Panc1 (cell line): ENCODE data around the gene UPB1. TPM values are rescaled to one million over a fixed set of nuclear protein-coding genes. Genes with fewer than 3 reads are reported as not detected.

Experiments
- ATAC-seq: fragments of 200-7000 bp; cut with Tn5 transposase; 2 replicates; pipeline ENCODE4 v1.9.1; 2020; ENCODE audit warnings: mild to moderate bottlenecking, moderate library complexity
- BruUV-seq: library from RNA; stranded (reverse); fragments of 400-500 nt; replicated peaks from 2 replicates; lab custom pipeline; 2021; lab: Mats Ljungman, UMichigan
- CTCF ChIA-PET: fragments of 300-600 bp; sonication (Branson Sonifier 250); formaldehyde crosslinking; loops from one replicate; lab custom pipeline; 2022; ENCODE audit warnings: antibody characterized with exemption; lab: Charles Lee
- POLR2A ChIA-PET: fragments of 300-600 bp; sonication (Branson Sonifier 250); formaldehyde crosslinking; loops from one replicate; lab custom pipeline; 2022; ENCODE audit warnings: antibody characterized with exemption; lab: Charles Lee
- DNase-seq: peaks from one replicate; pipeline ENCODE4 v3.0.0-alpha.2; 2010; ENCODE audit warnings: low read depth, low spot score
- H3K27ac ChIP-seq: 2 replicates; pipeline ENCODE4 v1.5.1; 2011; ENCODE audit warnings: mild to moderate bottlenecking, low read length, inconsistent platforms
- H3K27me3 ChIP-seq: fragments of 200-500 bp; sonication (Bioruptor generic); 2 replicates; pipeline ENCODE4 v1.6.0; 2014; ENCODE audit warnings: low read length, inconsistent platforms; ENCODE audit not compliant: control insufficient read depth, insufficient read depth
- H3K36me3 ChIP-seq: fragments of 200-500 bp; sonication (Bioruptor generic); 2 replicates; pipeline ENCODE4 v1.5.1; 2014; ENCODE audit warnings: inconsistent platforms, mild to moderate bottlenecking, low read length, moderate library complexity; ENCODE audit not compliant: control insufficient read depth, insufficient read depth
- H3K4me1 ChIP-seq: 2 replicates; pipeline ENCODE4 v1.5.1; 2011; ENCODE audit warnings: inconsistent platforms, mild to moderate bottlenecking, low read length, moderate library complexity; ENCODE audit not compliant: control insufficient read depth, insufficient read depth
- H3K4me3 ChIP-seq, 2 experiments: 2 replicates each; pipeline ENCODE4 v1.5.1; 2011 to 2012; ENCODE audit warnings: low read depth in 2 of 2, low read length in 2 of 2, mild to moderate bottlenecking in 2 of 2, inconsistent platforms in 1 of 2, moderate library complexity in 1 of 2
- H3K9me3 ChIP-seq: fragments of 200-500 bp; sonication (Bioruptor generic); 2 replicates; pipeline ENCODE4 v1.5.1; 2014; ENCODE audit warnings: low read depth, mild to moderate bottlenecking, inconsistent platforms, low read length, moderate library complexity; ENCODE audit not compliant: control insufficient read depth, insufficient read depth
- POLR2AphosphoS5 ChIP-seq: IDR thresholded peaks from 2 replicates; pipeline ENCODE4 v1.6.1; 2012; ENCODE audit warnings: mild to moderate bottlenecking, low read depth, low read length, moderate library complexity
- SIN3A ChIP-seq: IDR thresholded peaks from 2 replicates; pipeline ENCODE4 v1.6.1; 2012; ENCODE audit warnings: low read depth, mild to moderate bottlenecking, low read length, moderate library complexity, borderline replicate concordance; ENCODE audit not compliant: insufficient read depth
- TCF7L2 ChIP-seq: IDR thresholded peaks from 2 replicates; pipeline ENCODE4 v1.6.1; 2011; ENCODE audit warnings: mild to moderate bottlenecking, low read depth, low read length, inconsistent platforms
- in situ Hi-C: cut with HindIII; loops from 2 replicates; pipeline ENCODE4 v1.10.0; 2016; ENCODE audit warnings: low sequenced_read_pairs, low pct_unique_long_range_greater_than_20kb
- intact Hi-C: fragments of 100-400 bp; cut with micrococcal nuclease; formaldehyde crosslinking; loops from one replicate; pipeline ENCODE4 v1.10.0; 2022; ENCODE audit not compliant: unreplicated experiment
- total RNA-seq: library from RNA; stranded (reverse); gene quantifications from one replicate; pipeline ENCODE4 v1.2.1, GENCODE V29; 2021; ENCODE audit not compliant: unreplicated experiment
- TF ChIP-seq, protein P1 (sequence below), 2 experiments: IDR thresholded peaks; 2 replicates each; pipeline ENCODE4 v1.6.1; 2011 to 2012; ENCODE audit warnings: low read depth in 2 of 2, control low read depth in 1 of 2, low read length in 1 of 2, mild to moderate bottlenecking in 1 of 2, moderate library complexity in 1 of 2; ENCODE audit not compliant: insufficient read depth in 1 of 2
- TF ChIP-seq, protein P2 (sequence below): fragments of 450-650 bp; IDR thresholded peaks from 2 replicates; pipeline ENCODE4 v1.5.1; 2017; ENCODE audit warnings: mild to moderate bottlenecking

Gene UPB1
- total RNA-seq, 1 experiment from 2014 or later = 0.10 TPM

- Histone ChIP-seq H3K27ac (no peak overlapping the region), H3K27me3 (no peaks in the 10 kb centered on the region), H3K4me1 (peaks cover 8% of the 10 kb centered on the region; the same call in 1 of the 2 replicates), H3K36me3 (no peaks in the 10 kb centered on the region), H3K4me3 (no peak overlapping the region), H3K9me3 (no peaks in the 10 kb centered on the region)
- intact Hi-C loops (no loop called here), in situ Hi-C loops (no loop called here)
- DNase-seq (no peak), ATAC-seq (no peak)
- BruUV-seq = no TSS peak
- CTCF ChIA-PET = no interaction called here
- POLR2A ChIA-PET = no interaction called here
- TF ChIP-seq, protein P1, sequence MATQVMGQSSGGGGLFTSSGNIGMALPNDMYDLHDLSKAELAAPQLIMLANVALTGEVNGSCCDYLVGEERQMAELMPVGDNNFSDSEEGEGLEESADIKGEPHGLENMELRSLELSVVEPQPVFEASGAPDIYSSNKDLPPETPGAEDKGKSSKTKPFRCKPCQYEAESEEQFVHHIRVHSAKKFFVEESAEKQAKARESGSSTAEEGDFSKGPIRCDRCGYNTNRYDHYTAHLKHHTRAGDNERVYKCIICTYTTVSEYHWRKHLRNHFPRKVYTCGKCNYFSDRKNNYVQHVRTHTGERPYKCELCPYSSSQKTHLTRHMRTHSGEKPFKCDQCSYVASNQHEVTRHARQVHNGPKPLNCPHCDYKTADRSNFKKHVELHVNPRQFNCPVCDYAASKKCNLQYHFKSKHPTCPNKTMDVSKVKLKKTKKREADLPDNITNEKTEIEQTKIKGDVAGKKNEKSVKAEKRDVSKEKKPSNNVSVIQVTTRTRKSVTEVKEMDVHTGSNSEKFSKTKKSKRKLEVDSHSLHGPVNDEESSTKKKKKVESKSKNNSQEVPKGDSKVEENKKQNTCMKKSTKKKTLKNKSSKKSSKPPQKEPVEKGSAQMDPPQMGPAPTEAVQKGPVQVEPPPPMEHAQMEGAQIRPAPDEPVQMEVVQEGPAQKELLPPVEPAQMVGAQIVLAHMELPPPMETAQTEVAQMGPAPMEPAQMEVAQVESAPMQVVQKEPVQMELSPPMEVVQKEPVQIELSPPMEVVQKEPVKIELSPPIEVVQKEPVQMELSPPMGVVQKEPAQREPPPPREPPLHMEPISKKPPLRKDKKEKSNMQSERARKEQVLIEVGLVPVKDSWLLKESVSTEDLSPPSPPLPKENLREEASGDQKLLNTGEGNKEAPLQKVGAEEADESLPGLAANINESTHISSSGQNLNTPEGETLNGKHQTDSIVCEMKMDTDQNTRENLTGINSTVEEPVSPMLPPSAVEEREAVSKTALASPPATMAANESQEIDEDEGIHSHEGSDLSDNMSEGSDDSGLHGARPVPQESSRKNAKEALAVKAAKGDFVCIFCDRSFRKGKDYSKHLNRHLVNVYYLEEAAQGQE (IDR thresholded peaks at IDR 0.05; ENCODE audit: insufficient read depth in 1 of 2, low read depth in 2 of 2, low read length in 1 of 2) = no peak
- TF ChIP-seq TCF7L2 (no peak), SIN3A (no peak), POLR2AphosphoS5 (no peak)
- TF ChIP-seq, protein P2, sequence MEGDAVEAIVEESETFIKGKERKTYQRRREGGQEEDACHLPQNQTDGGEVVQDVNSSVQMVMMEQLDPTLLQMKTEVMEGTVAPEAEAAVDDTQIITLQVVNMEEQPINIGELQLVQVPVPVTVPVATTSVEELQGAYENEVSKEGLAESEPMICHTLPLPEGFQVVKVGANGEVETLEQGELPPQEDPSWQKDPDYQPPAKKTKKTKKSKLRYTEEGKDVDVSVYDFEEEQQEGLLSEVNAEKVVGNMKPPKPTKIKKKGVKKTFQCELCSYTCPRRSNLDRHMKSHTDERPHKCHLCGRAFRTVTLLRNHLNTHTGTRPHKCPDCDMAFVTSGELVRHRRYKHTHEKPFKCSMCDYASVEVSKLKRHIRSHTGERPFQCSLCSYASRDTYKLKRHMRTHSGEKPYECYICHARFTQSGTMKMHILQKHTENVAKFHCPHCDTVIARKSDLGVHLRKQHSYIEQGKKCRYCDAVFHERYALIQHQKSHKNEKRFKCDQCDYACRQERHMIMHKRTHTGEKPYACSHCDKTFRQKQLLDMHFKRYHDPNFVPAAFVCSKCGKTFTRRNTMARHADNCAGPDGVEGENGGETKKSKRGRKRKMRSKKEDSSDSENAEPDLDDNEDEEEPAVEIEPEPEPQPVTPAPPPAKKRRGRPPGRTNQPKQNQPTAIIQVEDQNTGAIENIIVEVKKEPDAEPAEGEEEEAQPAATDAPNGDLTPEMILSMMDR = no peak
These were observed 28.3 kb upstream of the UPB1 start for GRCh38 chr22:24466716-24467328.

GRCh38 chr22:24467340-24467739, 27.8 kb upstream of the UPB1 start:
- BruUV-seq = no TSS peak
- in situ Hi-C loops = no loop called here
- ATAC-seq = no peak
- TF ChIP-seq, protein P1 (IDR thresholded peaks at IDR 0.05; ENCODE audit: insufficient read depth in 1 of 2, low read depth in 2 of 2, low read length in 1 of 2) = no peak
- TF ChIP-seq SIN3A = no peak
- TF ChIP-seq TCF7L2 = no peak
- TF ChIP-seq, protein P2 = no peak
- H3K9me3 ChIP-seq = no peaks in the 10 kb centered on the region
- peaks cover 8% of the 10 kb centered on the region; the same call in 1 of the 2 replicates for H3K4me1 ChIP-seq
- no peaks in the 10 kb centered on the region for H3K36me3 ChIP-seq
- CTCF ChIA-PET = no interaction called here
- no peak overlapping the region for H3K27ac ChIP-seq
- intact Hi-C loops = no loop called here
- no peak for DNase-seq
- POLR2A ChIA-PET = no interaction called here
- no peak overlapping the region for H3K4me3 ChIP-seq
- no peaks in the 10 kb centered on the region for H3K27me3 ChIP-seq
